GM18873 (cell line): ENCODE results near the gene PC.

ENCODE experiments used
- ATAC-seq: cut with Tn5 transposase; IDR thresholded peaks from one replicate; pipeline ENCODE4 v1.9.1; 2021; ENCODE audit warnings: mild to moderate bottlenecking, moderate library complexity, moderate number of reproducible peaks; ENCODE audit not compliant: unreplicated experiment, low FRiP score

PC gene

DNA sequence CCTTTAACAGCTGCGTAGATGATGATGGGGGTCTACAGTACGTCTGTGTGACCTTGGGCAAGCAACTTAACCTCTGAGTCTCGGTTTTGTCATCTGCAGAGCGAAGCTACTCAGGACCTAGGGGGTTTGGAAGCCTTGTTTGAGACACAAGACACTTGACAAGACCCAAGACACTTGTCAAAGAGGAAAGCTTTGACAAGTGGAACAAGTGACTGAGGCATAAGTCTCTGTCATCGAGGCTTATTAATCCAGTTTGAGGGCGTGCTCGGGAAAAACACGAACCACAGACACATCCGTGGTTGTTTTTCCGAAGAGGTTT lies 732 bp upstream of the PC start:
- no peak for ATAC-seq

DNA sequence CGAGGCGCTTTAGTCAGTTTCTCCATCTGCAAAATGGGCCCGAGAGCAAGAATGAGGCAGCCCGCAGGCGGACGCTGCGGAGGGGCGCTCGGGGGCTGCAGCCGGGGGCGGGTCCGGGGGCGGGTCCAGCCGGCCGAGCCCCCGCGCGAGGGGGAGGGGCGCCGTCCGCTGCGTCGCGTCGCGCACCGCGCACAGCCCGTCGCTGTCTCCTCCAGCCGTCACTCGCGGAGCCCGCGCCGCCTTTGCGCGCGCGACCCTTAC lies 282 bp downstream of the PC start:
- no peak for ATAC-seq

DNA sequence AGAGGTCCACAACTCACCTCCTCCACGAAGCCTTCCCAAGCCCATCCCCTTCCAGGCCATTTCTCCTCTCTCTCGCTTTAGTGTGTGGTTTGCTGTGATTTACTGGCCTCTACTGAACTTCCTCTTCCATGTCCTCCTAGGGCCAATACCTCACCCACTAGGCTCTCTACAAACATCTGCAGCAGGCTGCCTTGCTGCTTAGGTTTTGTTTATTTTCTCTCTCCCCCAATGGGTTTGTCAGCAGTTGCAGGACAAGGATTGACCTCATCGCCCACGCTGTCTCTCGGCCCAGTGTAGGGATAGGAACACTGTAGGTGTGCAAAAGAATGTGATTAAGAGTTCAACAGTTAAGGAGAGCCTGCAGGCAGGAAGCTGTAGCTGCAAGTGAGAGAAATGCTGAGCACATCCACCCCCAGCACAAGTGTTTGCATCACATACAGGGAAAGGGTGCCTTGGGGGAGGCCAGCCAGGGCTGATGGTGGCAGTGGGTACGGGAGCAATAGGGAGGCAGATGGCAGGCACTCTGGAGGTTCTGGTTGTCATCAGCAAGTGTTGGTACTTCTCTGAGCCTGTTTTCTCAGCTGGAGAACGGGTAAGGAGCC lies 1.4 kb downstream of the PC start:
- no peak for ATAC-seq

DNA sequence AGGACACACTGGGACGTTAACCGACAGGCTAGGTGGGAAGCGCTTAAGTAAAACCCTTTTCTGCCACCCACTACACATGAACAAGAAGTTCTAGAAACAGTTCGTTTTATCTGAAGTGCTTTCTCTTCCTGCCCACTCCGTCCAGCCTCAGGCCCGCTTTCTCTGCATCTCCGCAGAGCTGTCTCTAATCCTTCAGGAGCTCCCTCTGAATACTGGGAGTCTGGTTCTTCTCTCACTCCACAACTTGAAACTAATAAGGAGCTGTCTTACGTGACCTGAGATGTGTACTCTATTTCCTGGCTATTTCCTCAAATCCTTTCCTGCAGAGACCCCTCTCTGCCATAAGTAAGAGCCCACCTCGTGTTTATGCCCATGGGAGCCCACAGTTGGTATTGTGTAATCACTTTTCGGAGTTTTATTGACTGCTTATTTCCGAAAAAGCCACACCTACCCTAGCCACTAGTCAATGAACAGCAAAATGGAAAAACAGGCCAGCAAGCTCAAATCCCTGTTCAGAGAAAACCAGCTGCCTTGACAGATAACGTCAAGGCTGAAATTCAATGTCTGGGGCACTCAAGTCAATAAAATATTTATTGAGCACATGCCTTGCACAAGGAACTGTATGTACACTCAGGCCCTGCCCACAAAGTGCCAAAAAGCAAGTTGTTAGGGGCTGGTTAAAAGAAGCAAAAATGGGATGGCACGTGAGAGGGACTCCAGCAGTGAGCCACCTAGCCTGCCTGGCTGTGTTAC lies 4.9 kb downstream of the PC start:
- no peak for ATAC-seq

DNA sequence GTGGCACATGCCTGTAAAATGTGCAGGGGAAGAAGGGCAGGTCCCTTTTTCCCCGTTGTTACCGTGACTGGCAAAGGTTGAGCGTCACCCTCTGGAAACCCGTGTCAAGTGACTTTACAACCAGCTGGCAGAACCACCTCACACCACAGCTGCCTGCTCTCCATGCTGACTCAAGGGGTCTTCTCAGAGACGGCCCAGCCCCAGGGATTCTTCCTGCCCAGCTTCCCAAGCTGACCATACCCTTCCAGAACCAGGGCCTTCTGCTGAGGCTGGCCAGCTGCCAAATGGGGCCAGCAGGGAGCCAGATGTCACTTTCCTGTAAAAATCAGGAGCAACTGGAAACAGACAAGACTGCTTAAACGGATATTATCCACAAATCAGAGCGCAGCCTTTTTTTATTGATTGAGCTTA lies 6.3 kb downstream of the PC start:
- ATAC-seq: no peak

DNA sequence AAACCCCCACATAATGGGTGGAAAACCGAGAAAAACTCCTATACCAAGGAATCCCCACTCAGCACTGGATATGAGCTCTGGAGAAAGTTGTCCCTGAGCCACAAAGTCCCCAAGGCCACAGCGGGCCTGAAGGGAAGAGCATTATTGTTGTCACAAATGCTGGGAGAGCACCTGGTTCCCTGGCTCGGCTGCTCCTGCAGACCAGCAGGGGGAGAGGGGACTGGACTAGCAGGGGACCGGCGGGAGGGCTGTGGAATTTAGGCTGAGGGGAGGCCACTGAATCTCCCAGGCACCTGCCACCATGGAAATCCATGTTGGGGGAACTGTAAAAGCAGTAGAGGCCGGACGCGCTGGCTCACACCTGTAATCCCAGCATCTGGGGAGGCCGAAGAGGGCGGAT lies 7.0 kb downstream of the PC start:
- no peak for ATAC-seq

DNA sequence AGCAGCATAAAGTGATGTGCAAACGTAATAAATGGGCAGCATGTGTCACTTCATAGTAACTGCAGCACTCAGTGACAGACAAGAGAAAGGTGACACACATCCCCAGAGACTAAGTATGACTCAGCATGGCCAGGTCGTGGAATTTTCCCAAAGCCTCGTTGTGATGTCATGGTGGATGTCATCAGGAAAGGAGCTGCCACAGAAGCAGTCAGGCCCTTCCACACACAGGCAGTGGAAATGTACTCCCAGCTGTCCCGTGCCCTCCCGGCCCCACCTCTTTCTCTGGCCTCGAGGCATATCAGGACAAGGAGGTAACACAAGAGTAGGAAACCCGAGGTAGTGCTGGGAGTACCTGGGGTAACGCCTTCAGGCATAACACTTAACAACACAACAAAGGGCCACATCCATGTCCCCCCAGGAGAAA lies 8.1 kb downstream of the PC start:
- ATAC-seq: no peak

DNA sequence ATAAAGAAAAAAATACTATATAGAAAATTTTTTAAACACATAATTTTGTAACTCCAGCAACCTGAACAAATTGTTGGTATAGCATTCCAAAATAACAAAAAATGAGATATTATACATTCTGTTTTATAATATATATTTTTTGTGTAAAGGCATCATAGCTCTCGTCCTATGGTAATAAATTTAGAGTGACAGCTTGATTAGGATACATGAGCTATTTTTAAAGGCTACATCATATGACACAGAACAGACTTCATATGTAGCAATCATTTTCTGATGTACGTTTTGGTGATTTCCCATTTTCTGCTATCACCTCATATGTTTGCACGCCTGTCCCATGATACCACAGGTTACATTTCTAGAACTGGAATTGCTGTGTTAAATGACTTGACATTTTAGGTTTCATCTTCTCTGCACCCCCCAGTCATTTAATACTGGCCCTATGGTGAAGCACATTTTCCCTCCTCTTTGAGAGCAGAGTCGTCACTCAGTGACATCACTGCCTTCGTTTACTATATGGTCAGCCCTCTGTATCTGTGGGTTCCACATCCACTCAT lies 19.5 kb downstream of the PC start:
- no peak for ATAC-seq

DNA sequence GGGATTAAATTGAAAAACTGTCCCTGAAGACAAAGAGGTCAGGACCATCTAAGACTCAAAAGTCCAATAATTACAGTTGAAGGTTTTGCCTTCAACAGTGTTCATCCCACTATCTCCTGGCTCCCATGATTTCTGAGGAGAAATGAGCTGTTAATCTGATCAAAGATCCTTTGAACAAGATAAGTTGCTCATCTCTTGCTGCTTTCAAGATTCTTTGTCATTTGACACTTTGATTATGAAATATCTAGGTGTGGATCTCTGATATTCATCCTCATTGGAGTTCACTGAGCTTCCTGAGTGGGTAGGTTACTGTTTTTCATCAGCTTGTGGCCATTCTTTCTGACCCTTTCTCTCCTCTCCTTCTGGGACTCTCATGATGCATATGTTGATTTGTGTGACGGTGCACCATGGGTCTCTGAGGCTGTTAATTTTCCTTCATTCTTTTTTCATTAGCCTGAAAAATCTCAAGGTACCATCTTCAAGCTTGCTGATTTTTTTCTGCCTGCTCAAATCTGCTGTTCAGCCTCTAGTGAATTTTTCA lies 20.9 kb downstream of the PC start:
- ATAC-seq: no peak

DNA sequence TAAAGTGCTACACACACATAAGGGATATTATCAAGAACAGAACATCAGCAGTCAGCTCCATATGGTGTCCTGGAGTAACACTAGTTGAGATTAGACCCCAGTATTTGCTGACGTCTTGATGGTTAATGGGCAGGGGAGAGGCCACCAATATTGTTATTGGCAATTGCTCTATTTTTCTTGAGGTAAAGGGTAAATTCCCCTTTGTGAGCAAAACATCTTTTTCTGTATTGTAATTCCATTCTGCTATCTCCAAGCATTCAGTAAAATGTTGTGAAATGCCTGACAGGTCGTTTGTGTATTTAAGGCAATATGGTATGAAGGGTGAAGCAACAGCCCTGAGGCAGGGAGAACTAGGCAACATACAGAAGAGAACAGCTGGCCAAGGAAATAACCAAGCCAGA lies 21.9 kb downstream of the PC start:
- ATAC-seq: no peak

DNA sequence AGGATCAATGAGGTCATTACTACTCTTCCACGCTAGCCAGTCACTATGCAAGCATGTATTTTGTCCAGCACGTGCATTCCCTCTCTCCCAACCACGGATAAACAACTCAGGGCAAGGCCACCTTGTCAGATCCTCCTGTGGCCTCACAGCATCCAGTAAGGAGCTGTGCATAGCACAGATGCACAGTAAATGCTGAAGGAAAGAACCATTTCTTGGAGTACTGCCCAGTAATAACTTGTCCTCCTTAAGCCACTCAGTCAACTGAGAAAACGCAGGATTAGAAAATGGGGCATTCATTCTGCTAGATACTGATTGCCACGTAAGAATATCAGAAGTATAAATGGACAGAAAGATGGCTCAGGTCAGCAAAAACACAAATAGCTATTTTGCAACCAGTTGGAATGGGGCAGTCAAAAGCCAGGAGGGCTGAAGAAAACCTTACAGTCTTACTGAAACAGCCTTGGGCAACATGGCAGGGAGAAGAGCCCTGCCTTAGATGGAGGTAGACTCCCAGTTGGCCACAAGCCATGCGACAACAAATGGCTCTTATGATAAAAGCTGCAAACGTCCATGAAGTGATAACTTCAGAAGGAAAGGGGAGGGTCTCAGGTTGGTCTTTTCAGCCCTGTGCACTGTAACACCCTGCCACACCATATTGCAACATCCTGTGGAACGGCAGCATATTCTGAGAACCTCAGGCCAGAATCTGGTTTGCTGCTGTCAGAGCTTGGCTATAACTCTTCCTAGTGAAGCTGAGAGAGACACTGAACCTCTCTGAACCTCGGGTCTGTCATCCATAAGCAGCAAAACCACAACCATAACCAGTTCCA lies 23.0 kb downstream of the PC start:
- no peak for ATAC-seq

DNA sequence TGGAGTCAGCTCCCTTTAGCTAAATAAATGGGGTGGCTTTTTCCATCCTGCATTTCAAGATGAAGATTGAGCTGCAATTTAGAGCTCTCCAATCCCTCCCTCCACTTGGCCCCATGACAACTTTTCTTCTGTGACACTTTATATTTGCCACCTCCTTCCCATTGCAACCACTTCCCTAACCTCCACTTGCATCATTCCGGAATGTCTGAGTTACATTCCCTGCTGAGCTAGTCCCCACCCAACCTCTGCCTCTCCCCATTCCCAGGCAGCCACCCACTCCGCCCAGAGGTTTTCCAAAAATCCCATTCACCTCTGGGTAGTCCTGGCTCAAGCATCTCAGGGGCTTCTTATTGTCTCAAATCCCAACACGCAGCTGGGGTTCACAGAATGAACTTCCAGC lies 24.7 kb downstream of the PC start:
- ATAC-seq: no peak

DNA sequence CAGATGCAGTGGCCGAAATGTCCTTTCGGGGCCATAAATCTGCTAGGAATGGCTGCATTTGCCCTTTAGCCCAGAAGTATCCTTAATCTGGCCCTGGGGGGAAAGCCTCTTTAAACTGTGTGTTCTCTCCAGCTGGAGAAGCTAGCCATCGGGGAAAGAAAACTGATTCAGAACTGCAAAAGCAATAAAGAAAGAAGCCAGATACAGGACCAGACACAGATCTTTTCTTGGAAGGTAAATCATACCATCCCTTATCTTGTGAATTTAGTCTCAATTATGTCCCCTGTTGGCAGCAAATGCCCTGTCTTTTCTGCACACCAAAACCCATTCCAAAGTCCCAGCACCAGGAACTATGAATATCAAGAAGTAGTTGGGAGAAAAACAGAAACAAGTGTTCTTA lies 25.6 kb downstream of the PC start:
- no peak for ATAC-seq

DNA sequence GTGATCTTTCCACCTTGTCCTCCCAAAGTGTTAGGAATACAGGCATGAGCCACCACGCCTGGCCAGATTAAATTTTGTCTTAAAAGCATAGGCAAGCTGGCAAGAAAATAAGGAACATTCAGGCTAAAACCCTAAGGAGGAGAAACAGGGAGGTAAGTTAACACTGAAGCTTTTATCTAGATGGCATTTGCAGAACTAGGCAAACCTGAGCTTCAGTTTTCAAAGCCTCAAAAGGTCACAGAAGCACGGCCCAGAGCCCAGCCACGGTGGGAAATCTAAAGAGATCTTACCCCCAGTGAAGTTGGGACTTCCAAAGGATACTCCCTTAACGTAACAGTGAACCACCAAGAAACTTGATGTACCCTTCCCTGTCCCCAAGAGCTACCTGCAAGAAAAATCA lies 28.4 kb downstream of the PC start:
- ATAC-seq: no peak

DNA sequence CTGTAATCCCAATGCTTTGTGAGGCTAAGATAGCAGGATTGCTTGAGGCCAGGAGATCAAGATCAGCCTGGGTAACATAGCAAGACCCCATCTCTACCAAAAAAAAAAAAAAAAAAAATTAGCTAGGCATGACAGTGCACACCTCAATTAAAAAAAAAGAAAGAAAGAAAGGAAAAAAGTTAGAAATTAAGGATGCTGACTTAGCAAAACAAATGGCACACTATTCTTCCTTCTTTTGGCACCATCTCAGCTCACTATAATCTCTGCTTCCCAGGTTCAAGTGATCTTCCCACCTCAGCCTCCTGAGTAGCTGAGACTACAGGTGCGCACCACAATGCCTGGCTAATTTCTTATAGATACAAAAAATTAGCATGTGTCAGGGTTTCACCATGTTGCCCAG lies 33.9 kb downstream of the PC start:
- ATAC-seq: no peak

DNA sequence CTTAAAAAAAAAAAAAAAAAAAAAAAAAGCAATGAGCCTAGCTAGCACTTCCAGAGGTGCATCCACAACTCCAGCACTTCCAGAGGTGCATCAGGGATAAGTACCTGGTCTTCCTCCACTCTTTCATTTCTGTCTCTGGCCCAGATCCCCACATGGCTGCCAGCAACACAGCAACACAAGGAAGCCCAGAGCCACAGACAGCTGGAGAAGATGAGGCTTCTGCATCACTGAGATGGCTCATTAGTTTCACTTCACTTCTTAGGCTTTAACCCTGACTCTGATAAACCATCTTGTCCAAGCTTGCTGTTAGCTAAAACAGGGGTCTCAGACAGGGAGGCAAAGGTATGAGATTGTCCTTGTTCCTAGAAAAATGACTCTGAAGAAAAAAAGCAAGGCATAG lies 35.6 kb downstream of the PC start:
- no peak for ATAC-seq

DNA sequence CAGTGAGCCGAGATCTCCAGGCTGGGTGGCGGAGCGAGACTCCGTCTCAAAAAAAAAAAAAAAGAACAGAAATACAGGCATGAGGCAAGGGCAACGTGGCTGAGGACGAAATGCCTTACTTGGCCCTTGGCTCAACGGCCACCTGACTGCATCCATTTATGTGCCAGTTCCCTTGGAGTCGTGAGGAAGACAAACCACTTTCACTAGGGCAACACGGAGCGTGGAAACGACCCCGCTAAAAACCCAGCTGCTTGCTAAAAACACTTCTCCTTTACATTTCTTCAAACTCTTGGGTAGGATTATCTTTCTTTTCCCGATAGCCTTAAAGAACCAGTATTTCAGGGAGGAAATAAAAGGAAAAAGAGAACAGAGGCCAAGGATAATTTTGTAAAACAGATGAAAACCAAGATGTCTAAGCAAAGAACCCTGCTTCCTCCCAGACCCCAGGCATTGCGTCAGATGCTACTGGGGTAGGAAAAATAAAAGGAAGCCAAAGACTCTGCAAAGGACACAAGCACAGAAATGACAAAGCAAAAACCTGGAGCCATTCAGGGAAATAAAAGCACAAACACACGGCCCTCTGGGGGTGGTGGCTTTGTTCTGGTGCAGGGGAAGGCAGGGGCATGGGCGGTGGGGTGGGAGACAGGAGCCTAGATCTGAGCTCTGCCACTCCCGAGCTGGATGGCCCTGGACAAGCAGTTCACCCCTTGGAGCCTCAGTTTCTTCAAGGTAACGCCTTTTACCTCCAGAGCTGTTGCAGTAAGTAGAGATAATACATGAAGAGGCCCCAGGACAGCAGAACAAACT lies 37.0 kb downstream of the PC start:
- no peak for ATAC-seq

DNA sequence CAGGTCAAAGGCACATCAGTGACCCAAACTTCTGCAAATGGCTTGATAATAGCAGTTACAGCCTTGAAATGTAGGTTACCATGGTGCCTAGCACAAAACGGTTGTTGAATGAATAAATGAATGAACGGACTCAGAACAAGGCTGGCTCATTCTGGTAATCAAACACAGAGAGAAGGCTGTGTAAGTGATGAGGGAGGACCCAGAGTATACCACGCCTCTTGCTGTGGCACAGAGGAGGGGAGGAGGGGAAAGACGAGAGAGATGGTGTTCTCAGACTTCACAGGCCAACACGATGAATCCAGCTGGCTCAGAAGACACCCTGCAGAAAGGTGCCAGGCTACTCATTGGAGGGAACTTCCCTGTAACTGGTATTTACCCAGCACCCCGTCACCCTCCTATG lies 38.3 kb downstream of the PC start:
- ATAC-seq: no peak

DNA sequence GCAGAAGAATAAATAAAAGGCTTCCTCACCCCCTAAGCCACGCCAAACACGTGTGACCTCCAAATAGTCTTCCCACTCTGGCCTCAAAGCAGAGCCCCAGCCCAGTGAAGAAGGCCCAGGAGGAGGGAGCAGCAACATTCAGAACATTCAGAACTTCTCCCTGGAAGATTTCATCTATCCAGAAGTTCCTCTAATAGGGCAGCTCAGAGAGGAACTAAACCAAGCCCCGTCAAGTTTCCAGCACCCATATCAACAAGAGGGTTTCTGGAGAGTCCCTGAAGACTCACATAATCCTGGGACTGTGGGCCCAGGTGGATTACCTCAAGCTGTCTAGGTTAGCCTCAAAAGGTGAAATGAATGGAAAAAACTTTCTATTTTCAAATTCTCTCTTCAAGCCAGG lies 39.4 kb downstream of the PC start:
- ATAC-seq: no peak

DNA sequence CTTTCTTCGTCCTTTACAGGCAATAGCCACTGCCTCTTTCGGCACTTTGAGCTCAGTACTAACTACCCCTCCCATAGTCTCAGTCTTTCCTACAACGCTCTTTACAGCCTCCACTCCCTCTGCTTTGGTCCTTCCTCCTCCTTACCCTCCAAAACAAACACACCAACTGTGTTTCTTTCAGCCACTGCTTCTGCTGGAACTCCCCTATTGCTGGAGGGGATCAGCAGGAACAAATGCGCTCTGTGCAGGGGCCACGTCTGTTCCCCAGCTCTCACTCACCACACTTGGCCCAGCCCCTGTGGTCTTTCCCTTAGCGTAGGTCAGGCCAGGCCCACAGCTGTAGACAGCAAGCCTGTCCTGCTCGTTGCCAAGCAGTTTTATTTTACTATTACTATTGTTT lies 42.3 kb downstream of the PC start:
- no peak for ATAC-seq
